ENCODE data around the gene ARHGAP27. TPM values are rescaled to one million over a fixed set of nuclear protein-coding genes. Genes with fewer than 3 reads are reported as not detected.
A peak's percentile ranks its signal among the peaks of the same experiment; 100 is the strongest.

The ARHGAP27 gene
- total and polyA plus RNA-seq, 2 donors: 23.1 to 73.8 TPM

DNA sequence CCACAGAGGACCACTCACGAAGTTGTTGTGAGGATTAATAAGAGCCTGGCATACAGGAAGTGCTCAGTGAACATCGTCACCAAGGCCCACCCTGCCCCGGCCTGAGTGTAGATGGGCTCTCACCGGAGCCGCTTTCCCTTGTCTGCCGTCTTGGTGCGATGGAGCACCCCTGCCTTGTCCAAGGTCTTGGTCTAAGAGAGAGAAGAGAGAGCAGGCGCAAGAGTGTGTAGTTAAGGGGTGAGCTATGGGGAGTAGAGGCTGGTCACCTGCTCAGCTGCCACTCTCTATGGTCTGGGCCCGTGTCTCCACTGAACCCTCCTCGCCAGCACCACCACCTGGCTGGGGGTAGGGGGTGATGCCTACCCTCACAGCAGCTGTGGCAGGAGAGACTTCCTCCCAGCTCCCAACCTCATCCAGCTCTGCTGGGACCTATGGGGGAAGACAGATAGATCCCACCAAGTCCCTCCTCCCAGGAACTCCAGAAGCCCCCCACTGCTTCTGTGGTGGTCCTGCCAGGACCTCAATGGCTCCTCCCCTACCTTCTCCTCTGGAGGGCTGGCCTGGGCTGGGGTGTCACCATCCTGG, 28.7 kb downstream of the ARHGAP27 start:
- 98% methylated on average over 10 of the region's 10 CpGs for WGBS
- Histone ChIP-seq H3K36me3 (ENCODE audit: control insufficient read depth in 2 of 2, insufficient read depth in 2 of 2, low read length in 1 of 2) (peaks cover 69 to 73% of the 10 kb centered on the region in 2 donors), H3K4me3 (ENCODE audit: low read length in 2 of 2) (no peak overlapping the region), H3K27me3 (ENCODE audit: control insufficient read depth in 2 of 2, insufficient read depth in 1 of 2, low read length in 1 of 2) (no peaks in the 10 kb centered on the region), H3K9me3 (ENCODE audit: control insufficient read depth in 2 of 2, insufficient read depth in 1 of 2, low read length in 1 of 2) (peaks cover 0 to 2% of the 10 kb centered on the region in 2 donors), H3K27ac (ENCODE audit: low read depth in 1 of 2, low read length in 1 of 2) (no peak overlapping the region), H3K4me1 (ENCODE audit: control insufficient read depth in 2 of 2, insufficient read depth in 2 of 2, low read length in 2 of 2) (peaks cover 13 to 23% of the 10 kb centered on the region in 2 donors)
- DNase-seq (ENCODE audit: low read depth in 6 of 9, low spot score in 9 of 9): no peak

DNA sequence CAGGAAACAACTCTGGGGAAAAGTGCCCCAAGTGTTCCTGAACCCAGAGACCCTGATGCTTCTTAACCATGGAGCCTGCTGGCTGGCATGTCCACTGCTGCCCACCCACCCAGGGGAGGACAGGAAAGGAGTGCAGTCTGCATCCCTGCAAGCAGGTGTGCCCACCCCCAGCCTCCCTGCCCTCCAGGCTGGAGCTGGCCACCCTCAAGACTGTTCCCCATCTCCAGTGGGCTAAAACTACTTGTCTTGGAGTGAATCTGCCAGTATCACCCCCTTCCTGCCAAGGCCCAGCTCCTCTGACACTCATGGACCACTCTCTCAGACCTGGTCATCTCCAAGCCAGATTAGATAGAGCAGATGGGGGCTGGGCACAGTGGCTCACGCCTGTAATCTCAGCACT, 29.8 kb downstream of the ARHGAP27 start:
- Histone ChIP-seq H3K36me3 (ENCODE audit: control insufficient read depth in 2 of 2, insufficient read depth in 2 of 2, low read length in 1 of 2) (peaks cover 77 to 78% of the 10 kb centered on the region in 2 donors), H3K27ac (ENCODE audit: low read depth in 1 of 2, low read length in 1 of 2) (no peak overlapping the region), H3K4me1 (ENCODE audit: control insufficient read depth in 2 of 2, insufficient read depth in 2 of 2, low read length in 2 of 2) (peaks cover 4 to 12% of the 10 kb centered on the region in 2 donors), H3K9me3 (ENCODE audit: control insufficient read depth in 2 of 2, insufficient read depth in 1 of 2, low read length in 1 of 2) (peaks cover 0 to 2% of the 10 kb centered on the region in 2 donors), H3K4me3 (ENCODE audit: low read length in 2 of 2) (no peak overlapping the region), H3K27me3 (ENCODE audit: control insufficient read depth in 2 of 2, insufficient read depth in 1 of 2, low read length in 1 of 2) (no peaks in the 10 kb centered on the region)
- DNase-seq (ENCODE audit: low read depth in 6 of 9, low spot score in 9 of 9): no peak
- 100% methylated on average over 1 of the region's 1 CpG for WGBS

DNA sequence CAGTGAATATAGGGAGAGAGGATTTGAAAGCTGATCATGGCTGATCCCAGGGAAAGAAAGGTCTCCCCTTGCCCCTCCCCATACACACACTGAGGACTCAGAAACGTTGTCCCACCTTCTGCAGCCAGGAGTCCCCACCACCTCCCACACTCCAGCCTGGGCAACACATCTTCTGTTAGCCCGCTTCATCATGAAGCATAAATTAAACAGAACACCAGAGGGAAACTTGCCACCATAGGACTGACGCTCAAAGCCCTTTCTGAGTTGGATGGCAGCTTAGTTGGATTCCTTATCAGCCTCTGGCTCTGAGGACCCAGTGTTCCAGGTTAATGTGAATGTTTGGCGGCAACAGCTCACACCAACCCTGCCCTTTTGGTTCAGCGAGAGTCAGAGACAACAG, 33.9 kb downstream of the ARHGAP27 start:
- peaks cover 92 to 95% of the 10 kb centered on the region in 2 donors for H3K36me3 ChIP-seq (ENCODE audit: control insufficient read depth in 2 of 2, insufficient read depth in 2 of 2, low read length in 1 of 2)
- DNase-seq (ENCODE audit: low read depth in 6 of 9, low spot score in 9 of 9): no peak
- H3K4me3 ChIP-seq (ENCODE audit: low read length in 2 of 2): no peak overlapping the region
- no peak overlapping the region for H3K27ac ChIP-seq (ENCODE audit: low read depth in 1 of 2, low read length in 1 of 2)
- no peaks in the 10 kb centered on the region for H3K27me3 ChIP-seq (ENCODE audit: control insufficient read depth in 2 of 2, insufficient read depth in 1 of 2, low read length in 1 of 2)
- H3K9me3 ChIP-seq (ENCODE audit: control insufficient read depth in 2 of 2, insufficient read depth in 1 of 2, low read length in 1 of 2): no peaks in the 10 kb centered on the region
- H3K4me1 ChIP-seq (ENCODE audit: control insufficient read depth in 2 of 2, insufficient read depth in 2 of 2, low read length in 2 of 2): peaks cover 0 to 4% of the 10 kb centered on the region in 2 donors
- WGBS: 92% methylated on average over 5 of the region's 5 CpGs

DNA sequence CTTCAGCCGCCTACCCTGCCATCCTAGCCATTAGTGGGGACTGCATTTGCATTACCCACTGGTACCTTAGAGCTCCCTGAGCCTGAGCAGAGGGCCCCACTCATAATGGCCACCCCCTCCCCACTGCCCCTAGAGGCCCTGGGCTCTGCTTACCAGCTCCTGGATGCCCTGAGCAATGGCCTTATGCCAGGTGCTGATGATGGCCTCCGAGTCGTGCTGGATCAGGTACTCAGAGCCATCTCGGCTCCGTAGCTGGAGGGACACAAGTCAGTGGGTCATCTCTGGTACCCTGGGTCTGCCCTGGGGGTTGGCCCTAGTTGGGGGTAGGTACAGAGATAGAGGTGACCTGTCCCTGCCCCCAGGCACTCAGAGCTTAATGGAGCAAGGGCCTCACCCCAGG, 34.9 kb downstream of the ARHGAP27 start:
- WGBS: 94% methylated on average over 5 of the region's 5 CpGs
- no peak for DNase-seq (ENCODE audit: low read depth in 6 of 9, low spot score in 9 of 9)
- H3K27ac ChIP-seq (ENCODE audit: low read depth in 1 of 2, low read length in 1 of 2): no peak overlapping the region
- H3K4me1 ChIP-seq (ENCODE audit: control insufficient read depth in 2 of 2, insufficient read depth in 2 of 2, low read length in 2 of 2): peaks cover 0 to 4% of the 10 kb centered on the region in 2 donors
- no peaks in the 10 kb centered on the region for H3K9me3 ChIP-seq (ENCODE audit: control insufficient read depth in 2 of 2, insufficient read depth in 1 of 2, low read length in 1 of 2)
- no peaks in the 10 kb centered on the region for H3K27me3 ChIP-seq (ENCODE audit: control insufficient read depth in 2 of 2, insufficient read depth in 1 of 2, low read length in 1 of 2)
- no peak overlapping the region for H3K4me3 ChIP-seq (ENCODE audit: low read length in 2 of 2)
- H3K36me3 ChIP-seq (ENCODE audit: control insufficient read depth in 2 of 2, insufficient read depth in 2 of 2, low read length in 1 of 2): peaks cover 86 to 89% of the 10 kb centered on the region in 2 donors

DNA sequence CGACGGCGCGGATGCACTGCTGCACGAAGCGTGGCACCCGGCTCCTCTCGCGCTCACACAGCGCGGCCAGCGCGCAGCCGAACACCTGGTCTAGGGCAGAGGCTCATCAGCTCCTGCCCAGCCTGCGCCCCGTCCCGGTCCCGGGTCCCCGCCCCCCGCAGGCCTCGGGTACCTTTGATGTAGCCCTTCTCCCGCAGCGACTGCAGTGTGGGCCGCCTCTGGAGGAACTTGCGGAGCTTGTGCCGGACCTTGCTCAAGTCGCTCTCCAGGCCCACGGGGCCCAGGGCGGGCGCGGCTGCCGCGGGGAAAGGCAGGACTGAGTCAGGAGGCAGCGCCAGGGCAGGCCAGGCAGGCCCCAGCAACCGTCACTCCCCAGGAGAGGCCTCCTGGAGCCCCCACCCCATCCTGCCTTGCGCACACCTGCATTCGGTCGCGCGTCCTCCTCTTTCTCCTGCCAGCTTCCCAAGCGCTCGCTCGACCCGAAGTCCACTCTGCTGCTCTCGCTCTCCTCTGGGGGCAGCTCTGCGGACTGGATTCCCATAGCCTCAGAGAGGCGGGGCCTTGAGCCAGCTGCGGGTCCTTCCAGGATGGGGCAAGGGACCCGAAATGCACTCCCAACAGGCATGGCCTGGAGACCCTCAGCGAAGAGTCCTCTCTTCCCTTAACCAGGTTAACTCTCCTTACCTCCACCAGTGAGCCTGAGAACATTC, 36.0 kb downstream of the ARHGAP27 start:
- peaks cover 74 to 78% of the 10 kb centered on the region in 2 donors for H3K36me3 ChIP-seq (ENCODE audit: control insufficient read depth in 2 of 2, insufficient read depth in 2 of 2, low read length in 1 of 2)
- no peaks in the 10 kb centered on the region for H3K27me3 ChIP-seq (ENCODE audit: control insufficient read depth in 2 of 2, insufficient read depth in 1 of 2, low read length in 1 of 2)
- 97% methylated on average over 50 of the region's 50 CpGs for WGBS
- H3K9me3 ChIP-seq (ENCODE audit: control insufficient read depth in 2 of 2, insufficient read depth in 1 of 2, low read length in 1 of 2): no peaks in the 10 kb centered on the region
- peaks cover 0 to 4% of the 10 kb centered on the region in 2 donors for H3K4me1 ChIP-seq (ENCODE audit: control insufficient read depth in 2 of 2, insufficient read depth in 2 of 2, low read length in 2 of 2)
- no peak overlapping the region for H3K4me3 ChIP-seq (ENCODE audit: low read length in 2 of 2)
- no peak for DNase-seq (ENCODE audit: low read depth in 6 of 9, low spot score in 9 of 9)
- no peak overlapping the region for H3K27ac ChIP-seq (ENCODE audit: low read depth in 1 of 2, low read length in 1 of 2)

DNA sequence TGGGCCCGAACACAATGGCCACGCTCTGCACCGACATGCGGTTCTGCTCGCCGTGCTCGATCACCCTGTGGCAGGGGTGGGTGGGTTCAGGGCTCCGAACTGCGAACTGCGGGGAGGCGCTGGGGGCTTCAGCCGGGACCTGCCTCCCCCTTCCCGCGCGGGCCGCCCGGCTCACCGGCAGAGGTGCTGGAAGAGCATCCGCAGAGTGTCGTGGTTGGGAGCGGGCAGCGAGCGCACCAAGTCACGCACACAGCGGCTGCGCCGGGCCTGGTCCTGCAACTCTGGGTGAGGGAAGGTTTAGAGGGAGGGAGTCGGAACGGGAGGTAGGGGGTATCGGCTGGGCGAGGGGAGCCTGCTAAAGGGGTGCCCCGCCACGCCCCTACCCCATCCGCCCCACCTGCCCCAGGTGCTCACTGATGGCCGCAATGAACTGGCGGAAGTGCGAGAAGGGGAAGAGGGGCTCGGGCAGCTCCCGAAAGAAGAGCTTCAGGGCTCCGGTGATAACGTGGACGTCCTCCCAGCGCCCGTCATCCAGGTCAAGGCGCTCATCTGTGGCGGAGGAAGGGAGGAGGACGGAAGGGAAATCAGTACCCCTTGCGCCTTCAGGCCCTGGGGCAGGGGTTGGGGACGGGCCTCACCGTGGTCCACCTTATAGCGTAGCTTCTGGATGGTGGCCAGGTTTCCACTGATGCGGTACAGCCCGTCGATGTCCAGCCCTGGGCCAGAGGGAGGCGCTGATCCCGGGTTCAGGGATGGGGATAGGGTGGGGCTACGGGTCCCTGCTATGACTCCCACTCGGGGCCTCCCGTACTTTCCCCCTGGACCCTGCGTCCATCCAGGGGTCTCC, 36.9 kb downstream of the ARHGAP27 start:
- no peak overlapping the region for H3K4me3 ChIP-seq (ENCODE audit: low read length in 2 of 2)
- no peaks in the 10 kb centered on the region for H3K9me3 ChIP-seq (ENCODE audit: control insufficient read depth in 2 of 2, insufficient read depth in 1 of 2, low read length in 1 of 2)
- no peak for DNase-seq (ENCODE audit: low read depth in 6 of 9, low spot score in 9 of 9)
- peaks cover 0 to 12% of the 10 kb centered on the region in 2 donors for H3K4me1 ChIP-seq (ENCODE audit: control insufficient read depth in 2 of 2, insufficient read depth in 2 of 2, low read length in 2 of 2)
- no peaks in the 10 kb centered on the region for H3K27me3 ChIP-seq (ENCODE audit: control insufficient read depth in 2 of 2, insufficient read depth in 1 of 2, low read length in 1 of 2)
- 95% methylated on average over 60 of the region's 60 CpGs for WGBS
- peaks cover 66 to 70% of the 10 kb centered on the region in 2 donors for H3K36me3 ChIP-seq (ENCODE audit: control insufficient read depth in 2 of 2, insufficient read depth in 2 of 2, low read length in 1 of 2)
- H3K27ac ChIP-seq (ENCODE audit: low read depth in 1 of 2, low read length in 1 of 2): no peak overlapping the region

DNA sequence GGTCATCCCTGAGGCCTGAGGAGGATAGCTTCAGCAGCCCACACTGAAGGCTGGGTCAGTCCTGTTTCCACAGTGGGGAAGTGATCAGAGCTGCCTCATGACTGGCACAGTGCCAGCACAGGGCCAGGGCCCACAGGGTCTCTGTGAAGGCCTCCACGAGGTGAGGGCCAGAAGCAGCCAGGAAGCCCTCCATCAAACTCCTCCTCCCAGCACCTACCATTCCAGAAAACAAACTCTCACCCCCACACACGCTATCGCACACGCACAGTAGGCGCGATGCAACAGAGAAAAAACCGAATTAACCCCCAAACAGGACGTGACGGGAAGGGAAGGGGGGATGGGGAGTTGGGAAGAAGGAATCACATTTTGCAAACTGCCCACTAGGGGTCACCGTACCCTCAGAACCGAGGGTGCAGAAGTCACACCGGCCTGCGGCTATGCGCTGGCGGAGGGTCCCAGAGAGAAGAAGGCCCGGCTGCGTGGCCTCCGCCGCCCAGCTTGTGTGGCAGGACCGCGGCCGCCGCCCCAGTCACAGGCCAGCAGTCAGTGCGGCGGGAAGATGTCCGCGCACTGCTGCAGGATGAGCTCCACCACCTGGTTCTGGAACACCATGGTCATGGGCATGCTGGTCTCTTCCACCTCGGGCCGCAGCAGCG, 37.6 kb downstream of the ARHGAP27 start:
- 69% methylated on average over 30 of the region's 30 CpGs for WGBS
- no peak overlapping the region for H3K4me3 ChIP-seq (ENCODE audit: low read length in 2 of 2)
- H3K27me3 ChIP-seq (ENCODE audit: control insufficient read depth in 2 of 2, insufficient read depth in 1 of 2, low read length in 1 of 2): no peaks in the 10 kb centered on the region
- peaks cover 0 to 12% of the 10 kb centered on the region in 2 donors for H3K4me1 ChIP-seq (ENCODE audit: control insufficient read depth in 2 of 2, insufficient read depth in 2 of 2, low read length in 2 of 2)
- peaks cover 61 to 62% of the 10 kb centered on the region in 2 donors for H3K36me3 ChIP-seq (ENCODE audit: control insufficient read depth in 2 of 2, insufficient read depth in 2 of 2, low read length in 1 of 2)
- H3K27ac ChIP-seq (ENCODE audit: low read depth in 1 of 2, low read length in 1 of 2): no peak overlapping the region
- DNase-seq (ENCODE audit: low read depth in 6 of 9, low spot score in 9 of 9): peak in 3 of 9 donors; percentile 54 to 68 (median 66)
- H3K9me3 ChIP-seq (ENCODE audit: control insufficient read depth in 2 of 2, insufficient read depth in 1 of 2, low read length in 1 of 2): no peaks in the 10 kb centered on the region

DNA sequence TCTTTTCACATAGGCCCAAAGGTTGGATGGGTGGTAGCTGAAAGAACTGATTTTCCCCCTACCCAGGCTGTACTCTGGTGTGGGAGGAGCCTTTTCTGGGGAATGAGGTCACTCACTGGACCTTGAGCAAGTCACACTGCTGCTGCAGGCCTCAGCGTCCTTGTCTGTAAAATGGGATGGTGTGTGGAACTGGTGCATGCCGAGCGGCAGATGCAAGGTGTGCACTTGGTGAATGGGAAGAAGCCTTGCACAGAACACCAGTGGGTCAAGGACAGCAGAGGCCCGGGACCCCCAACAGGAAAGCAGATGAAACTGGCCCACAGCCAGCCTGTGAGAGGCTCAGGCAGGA, 38.1 kb downstream of the ARHGAP27 start:
- Histone ChIP-seq H3K4me3 (ENCODE audit: low read length in 2 of 2) (no peak overlapping the region), H3K27me3 (ENCODE audit: control insufficient read depth in 2 of 2, insufficient read depth in 1 of 2, low read length in 1 of 2) (no peaks in the 10 kb centered on the region), H3K9me3 (ENCODE audit: control insufficient read depth in 2 of 2, insufficient read depth in 1 of 2, low read length in 1 of 2) (no peaks in the 10 kb centered on the region), H3K27ac (ENCODE audit: low read depth in 1 of 2, low read length in 1 of 2) (no peak overlapping the region), H3K4me1 (ENCODE audit: control insufficient read depth in 2 of 2, insufficient read depth in 2 of 2, low read length in 2 of 2) (peaks cover 0 to 13% of the 10 kb centered on the region in 2 donors), H3K36me3 (ENCODE audit: control insufficient read depth in 2 of 2, insufficient read depth in 2 of 2, low read length in 1 of 2) (peaks cover 56 to 57% of the 10 kb centered on the region in 2 donors)
- DNase-seq (ENCODE audit: low read depth in 6 of 9, low spot score in 9 of 9): no peak
- 90% methylated on average over 4 of the region's 4 CpGs for WGBS

All from thymus (tissue), 11 donors.